GM21515 (cell line): ENCODE results near the gene ACLY.
"Not testable (repeated sequence)": the region's sequence is repeated elsewhere in the genome, so short reads cannot be mapped to it uniquely, and the experiment has no call there.

ENCODE experiments used
- ATAC-seq: cut with Tn5 transposase; IDR thresholded peaks from one replicate; pipeline ENCODE4 v1.9.1; 2021; ENCODE audit not compliant: unreplicated experiment

ACLY gene

GRCh38 chr17:41874293-41874670 is 44.5 kb downstream of the ACLY start:
- not testable (repeated sequence) for ATAC-seq

DNA sequence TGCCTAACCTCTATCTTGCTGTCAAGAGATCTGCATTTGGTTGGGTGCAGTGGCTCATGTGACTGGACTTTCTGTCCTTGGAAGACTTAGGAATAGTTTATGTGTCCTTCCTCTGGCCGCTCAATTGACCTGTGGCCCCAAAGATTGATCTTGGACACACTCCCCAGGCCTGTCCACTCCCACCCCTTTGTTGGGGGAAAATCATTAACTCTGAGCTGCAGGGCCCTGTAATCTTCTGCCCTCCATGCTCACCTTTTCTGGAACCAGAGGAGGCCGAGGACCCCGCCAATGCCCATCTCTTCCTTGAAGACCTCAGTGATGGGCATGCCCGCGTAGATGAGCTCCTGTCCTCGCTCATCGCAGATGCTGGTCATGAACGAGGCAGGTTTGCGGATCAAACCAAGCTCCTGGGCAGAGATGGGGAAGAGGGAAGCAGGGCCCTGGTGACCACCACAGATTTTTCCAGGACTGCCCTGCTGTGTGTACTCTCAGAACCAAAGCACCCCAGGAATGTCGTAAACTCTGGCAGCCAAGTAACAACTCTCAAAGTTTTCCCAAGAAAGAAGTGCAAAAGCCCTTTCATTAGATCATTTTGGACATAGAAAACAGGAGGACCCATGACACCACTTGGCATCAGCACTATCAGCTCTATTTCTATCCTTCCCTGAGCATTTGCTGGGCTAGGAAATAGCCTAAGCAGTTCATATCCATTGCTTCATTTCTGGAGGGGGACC is 45.0 kb downstream of the ACLY start:
- ATAC-seq = no peak

- no peak for ATAC-seq
Measured at GRCh38 chr17:41871789-41872188, 47.0 kb downstream of the ACLY start.

DNA sequence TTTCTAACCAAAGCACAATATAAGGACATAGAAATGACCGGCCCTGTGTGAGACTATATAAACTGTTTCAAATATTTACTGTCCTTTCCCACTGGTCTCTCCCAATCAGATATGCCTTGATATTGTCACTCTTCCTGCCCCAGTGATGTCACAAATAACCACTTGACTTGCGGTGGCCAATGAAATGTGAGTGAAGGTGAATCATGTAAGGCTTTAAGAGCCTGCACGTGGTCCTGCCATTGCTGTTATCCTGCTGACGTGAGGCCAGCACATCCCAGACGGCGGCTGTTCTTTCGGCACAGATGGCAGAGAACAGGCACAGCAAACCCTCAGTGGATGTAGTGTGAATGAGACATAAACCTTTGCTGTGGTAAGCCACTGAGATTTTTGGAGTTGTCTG is 48.1 kb downstream of the ACLY start:
- ATAC-seq = no peak

DNA sequence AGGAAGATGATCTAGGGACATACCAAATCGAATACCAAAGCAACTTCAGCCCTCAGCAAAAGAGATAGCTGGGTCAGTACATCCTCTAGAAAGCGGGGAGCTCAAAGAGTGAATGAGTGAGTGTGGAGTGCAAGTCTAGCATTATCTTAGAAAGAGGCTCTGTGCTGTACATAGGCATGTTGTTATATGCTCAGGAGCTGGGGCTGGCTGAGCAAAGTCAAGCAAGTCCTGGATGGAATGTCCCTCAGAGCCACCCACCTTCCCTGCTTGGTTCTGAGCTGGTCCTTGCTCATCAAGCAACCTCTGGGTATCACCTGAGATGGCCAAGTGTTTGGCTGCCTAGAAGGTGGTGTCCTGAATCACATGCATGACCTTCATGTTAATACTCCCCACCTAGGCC is 48.7 kb downstream of the ACLY start:
- no peak for ATAC-seq

- ATAC-seq = no peak
Measured at GRCh38 chr17:41869426-41869825, 49.3 kb downstream of the ACLY start.

- no peak for ATAC-seq
Measured at GRCh38 chr17:41868568-41868967, 50.2 kb downstream of the ACLY start.

DNA sequence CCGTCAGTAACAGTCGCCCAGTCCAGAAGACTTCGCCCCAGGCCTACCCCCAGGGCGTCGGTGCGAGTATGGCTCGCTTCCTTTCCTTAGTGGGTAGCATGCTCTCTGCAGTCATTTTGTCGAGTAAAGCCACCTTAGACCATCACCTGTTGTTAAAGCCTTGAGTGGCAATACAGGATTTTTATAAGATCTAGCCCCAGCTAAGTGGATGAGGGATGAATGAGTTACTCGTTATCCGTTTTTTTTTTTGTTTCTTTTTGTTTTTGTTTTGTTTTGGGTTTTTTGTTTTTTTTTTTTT is 53.2 kb downstream of the ACLY start:
- ATAC-seq = no peak

- ATAC-seq = peak; percentile 89
Measured at GRCh38 chr17:41864836-41865595, 53.7 kb downstream of the ACLY start, which contains the start of gene KLHL11. Gene KLHL11, minus strand, starts transcription at chr17:41865423. Its CDS starts 53 bp downstream, at chr17:41865370.

- peak; percentile 19 for ATAC-seq
Measured at GRCh38 chr17:41864498-41864835, 54.3 kb downstream of the ACLY start.

DNA sequence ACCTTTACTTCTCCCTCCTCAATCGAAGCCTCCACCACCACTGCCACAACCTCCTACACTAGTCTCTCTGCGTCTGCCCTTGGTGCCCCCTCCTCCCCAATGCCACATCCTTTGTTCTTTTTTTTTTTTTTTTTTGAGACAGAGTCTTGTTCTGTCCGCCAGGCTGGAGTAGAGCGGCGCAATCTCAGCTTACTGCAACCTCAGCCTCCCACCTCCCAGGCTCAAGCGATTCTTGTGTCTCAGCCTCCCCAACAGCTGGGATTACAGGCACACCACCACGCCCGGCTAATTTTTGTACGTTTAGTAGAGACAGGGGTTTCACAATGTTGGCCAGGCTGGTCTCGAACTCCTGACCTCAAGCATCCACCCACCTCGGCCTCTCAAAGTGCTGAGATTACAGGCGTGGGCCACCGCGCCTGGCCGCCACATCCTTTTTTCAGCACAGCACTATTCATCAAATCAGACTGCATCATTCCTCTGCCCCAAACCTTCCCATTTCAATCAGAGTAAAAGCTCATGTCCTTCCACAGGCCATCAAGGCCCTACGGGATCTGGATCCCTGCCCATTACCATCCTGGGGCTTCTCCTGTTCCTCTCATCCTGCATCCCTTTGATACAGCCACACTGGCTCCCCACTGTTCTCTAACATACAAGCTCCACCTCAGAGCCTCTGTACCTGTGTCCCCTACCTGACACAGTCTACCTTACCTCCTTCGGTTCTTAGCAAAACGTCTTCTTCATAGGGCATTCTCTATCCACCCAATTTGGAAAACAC is 55.5 kb downstream of the ACLY start:
- ATAC-seq = no peak

- ATAC-seq = no peak
Measured at GRCh38 chr17:41860254-41860931, 58.4 kb downstream of the ACLY start.

- ATAC-seq = not testable (repeated sequence)
Measured at GRCh38 chr17:41851382-41851781, 67.4 kb downstream of the ACLY start.

DNA sequence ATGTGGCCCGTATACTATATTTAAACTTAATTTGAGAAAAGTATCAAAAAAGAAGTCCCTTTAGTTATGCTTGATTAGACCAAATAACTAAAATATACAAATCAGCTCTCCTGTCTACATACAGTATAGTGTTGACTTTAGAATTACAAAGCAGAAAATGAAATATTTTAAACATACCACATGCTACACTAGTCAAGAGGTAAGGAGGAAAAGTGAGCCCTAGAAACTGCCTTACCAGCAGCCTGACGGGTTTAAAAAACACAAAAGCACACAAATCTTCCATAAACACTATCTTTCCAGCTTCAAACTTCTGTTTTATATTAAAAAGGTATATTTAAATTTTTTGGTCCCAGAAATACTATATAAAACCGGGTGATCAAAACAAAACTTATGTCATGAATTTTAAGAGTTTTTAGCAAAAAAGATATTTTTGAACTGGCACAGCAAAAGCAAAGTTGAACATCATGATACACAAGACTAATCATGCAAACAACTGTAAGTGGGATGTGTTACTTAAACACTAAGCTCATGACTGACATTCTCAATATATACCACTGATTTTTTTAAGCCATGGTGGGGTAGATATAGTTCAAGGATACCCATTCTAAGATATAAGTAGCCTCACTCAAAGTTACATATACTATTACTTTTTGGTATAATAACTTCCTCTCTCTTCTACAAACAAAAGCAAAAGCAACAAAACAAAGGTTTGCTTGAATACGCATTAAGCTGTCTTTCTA is 69.3 kb downstream of the ACLY start:
- no peak for ATAC-seq

DNA sequence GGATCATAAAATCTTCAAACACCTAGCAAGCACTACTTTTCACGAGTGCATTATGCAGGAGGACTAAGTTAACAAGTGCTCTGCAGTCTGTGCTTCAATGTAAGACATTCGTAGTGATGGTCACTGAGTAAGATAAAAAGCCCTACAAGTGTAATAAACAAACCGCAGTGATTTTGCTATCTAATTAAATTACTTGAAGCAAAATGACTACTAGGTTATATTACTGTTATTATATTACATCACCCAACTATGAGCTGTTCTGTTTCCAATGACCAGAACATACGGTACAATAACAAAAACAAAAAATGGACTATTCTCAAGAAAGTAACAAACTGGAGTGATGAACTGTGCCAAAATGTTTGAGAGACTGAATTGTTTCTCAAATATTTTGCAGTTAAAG is 70.0 kb downstream of the ACLY start:
- ATAC-seq = no peak

DNA sequence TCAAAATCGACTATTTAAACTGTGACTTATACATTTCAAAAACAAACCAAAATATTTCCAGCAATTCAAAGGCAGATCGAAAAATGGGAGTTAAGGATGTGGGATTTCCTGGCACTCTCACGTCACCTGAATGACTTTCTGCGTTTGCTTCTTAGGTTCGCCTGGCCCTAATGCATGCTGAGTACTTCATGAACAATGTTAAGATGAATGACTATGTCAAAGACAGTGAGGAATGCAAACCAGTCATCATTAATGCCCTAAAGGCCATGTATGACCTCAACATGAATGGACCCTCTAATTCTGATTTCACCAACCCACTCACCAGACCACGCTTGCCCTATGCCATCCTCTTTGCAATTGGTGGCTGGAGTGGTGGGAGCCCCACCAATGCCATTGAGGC is 73.8 kb downstream of the ACLY start:
- no peak for ATAC-seq

- not testable (repeated sequence) for ATAC-seq
Measured at GRCh38 chr17:41840781-41841180, 78.0 kb downstream of the ACLY start.

DNA sequence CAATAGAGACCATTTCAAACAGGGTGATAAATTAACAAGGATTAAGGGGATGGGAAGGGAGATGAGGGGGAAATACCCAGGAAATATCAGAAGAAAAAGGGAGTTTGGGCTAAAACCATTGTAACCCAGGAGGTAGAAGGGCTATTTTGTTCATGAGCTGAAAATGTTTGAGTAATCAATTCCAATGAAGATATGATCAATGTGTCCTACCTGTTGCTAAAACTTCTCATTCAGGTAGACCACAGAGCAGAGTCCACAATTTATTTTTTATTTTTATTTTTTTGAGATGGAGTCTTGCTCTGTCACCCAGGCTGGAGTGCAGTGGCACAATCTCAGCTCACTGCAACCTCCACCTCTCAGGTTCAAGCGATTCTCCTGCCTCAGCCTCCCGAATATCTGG is 79.3 kb downstream of the ACLY start:
- not testable (repeated sequence) for ATAC-seq

GRCh38 chr17:41837761-41838538 is 80.8 kb downstream of the ACLY start, which contains the start of gene KLHL10:
Gene KLHL10, plus strand, starts transcription at chr17:41837825. Its CDS starts 108 bp downstream, at chr17:41837933.
- ATAC-seq = no peak
